Measurements from ENCODE around the gene NUP85. TPM values are rescaled to one million over a fixed set of nuclear protein-coding genes. Genes with fewer than 3 reads are reported as not detected.
"Not testable (repeated sequence)": the region's sequence is repeated elsewhere in the genome, so short reads cannot be mapped to it uniquely, and the experiment has no call there.

The NUP85 gene, protein sequence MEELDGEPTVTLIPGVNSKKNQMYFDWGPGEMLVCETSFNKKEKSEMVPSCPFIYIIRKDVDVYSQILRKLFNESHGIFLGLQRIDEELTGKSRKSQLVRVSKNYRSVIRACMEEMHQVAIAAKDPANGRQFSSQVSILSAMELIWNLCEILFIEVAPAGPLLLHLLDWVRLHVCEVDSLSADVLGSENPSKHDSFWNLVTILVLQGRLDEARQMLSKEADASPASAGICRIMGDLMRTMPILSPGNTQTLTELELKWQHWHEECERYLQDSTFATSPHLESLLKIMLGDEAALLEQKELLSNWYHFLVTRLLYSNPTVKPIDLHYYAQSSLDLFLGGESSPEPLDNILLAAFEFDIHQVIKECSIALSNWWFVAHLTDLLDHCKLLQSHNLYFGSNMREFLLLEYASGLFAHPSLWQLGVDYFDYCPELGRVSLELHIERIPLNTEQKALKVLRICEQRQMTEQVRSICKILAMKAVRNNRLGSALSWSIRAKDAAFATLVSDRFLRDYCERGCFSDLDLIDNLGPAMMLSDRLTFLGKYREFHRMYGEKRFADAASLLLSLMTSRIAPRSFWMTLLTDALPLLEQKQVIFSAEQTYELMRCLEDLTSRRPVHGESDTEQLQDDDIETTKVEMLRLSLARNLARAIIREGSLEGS
- 55.6 and 59.1 TPM in 2 replicates for total RNA-seq (2014; rRNA removed; shearing (Covaris generic))

DNA sequence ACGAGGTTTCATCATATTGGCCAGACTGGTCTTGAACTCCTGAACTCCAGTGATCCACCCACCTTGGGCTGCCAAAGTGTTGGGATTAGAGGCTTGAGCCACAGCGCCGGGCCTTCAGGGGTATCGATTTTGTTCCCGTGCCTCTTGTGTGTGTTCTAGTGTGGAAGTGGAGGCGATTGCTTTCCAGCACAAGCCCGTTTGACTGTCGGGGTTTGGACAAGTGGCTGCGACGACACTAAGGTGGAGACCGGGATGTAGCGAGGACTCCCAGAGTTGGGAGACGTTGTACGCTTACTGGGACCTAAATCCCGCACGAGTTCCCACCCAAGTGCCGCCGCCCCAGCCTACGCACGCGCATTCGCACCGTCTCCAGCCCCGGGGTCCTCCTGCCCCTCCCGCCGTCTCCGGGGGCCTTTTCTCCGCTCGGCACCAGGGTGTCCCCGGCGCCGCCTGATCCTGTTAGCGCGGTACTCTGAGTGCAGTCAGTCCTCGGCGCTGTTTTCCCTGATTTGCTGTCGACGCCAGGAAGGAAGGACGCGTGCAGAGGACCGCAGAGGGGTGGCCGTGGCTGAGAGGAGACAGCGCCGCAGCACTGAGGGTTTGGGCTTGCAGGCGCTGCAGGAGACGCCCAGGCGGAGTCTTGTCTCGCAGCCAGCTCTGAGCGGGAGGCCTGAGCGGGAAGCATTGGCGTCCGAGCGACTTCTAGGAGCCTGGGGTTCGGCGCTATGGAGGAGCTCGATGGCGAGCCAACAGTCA, at the start of gene NUP85:
TSS of gene NUP85 (plus strand) at position 643 of the 756 bp plus-strand sequence. CDS start at position 726, 83 bp downstream.
- DNase-seq (ENCODE audit: low spot score): peak; percentile 93

DNA sequence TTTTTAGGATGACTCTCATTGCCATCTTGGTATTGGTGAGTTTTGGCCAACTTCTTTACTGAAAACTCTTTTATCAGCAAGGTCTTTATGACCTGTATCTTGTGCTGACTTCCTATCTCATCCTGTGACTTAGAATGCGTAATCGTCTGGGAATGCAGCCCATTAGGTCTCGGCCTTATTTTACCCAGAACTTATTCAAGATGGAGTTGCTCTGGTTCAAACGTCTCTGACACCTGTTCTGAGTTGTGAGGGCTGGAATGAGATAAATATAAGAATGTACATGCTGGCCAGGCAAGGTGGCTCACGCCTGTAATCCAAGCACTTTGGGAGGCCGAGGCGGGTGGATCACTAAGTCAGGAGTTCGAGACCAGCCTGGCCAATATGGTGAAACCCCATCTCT, 47.0 kb upstream of the NUP85 start:
- peak; percentile 73 for DNase-seq (ENCODE audit: low spot score)

DNA sequence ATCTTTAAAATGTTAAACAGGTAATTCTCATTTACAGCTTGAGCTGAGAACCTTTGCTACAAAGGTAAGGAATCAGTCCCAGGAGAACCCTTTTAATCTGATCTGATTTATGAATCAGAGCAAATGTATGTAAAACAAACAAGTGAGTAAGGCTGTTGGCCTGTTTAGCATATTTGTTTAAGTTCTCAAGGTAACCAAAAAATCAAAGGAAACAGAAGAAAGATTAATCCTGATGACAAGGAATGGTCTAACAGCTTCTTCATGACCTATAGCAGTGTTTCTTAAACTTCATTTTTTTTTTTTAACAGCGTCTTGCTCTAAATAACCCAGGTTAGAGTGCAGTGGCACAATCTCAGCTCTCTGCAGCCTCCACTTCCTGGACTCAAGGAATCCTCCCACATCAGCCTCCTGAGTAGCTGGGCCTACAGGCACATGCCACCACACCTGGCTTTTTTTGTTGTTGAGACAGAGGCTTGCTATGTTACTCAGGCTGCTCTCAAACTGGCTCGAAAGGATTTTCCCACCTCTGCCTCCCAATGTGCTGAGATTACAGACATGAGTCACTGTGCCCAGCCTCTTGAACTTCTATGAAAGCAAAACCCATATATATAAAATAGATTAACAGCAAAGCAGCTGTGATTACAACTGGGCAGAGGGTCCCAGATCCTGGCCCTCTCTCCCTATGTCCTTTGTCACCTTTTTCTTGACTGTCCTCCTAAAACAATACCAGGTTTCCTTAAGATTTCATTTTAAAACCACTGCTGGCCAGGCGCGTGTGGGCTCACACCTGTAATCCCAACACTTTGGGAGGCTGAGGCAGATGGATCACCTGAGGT, 46.1 kb upstream of the NUP85 start:
- DNase-seq (ENCODE audit: low spot score): peak; percentile 80

DNA sequence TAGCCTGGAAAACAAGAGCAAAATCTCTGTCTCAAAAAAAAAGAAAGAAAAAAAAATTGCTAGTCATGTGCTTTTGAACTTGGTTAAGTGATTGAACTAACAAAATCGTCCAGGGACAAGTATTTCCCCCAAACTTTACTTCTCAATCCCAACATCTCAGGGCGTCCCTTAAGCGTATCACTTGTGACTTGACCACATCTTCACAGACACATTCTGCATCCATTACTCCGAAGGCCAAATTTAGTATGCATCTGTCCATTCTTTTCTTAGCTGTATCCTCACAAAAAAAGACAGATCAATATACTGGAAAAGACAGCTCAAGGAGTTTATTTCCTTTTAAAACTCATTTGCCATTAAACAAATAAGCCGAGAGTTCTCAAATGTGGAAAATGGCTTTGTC, 45.3 kb upstream of the NUP85 start:
- no peak for DNase-seq (ENCODE audit: low spot score)

DNA sequence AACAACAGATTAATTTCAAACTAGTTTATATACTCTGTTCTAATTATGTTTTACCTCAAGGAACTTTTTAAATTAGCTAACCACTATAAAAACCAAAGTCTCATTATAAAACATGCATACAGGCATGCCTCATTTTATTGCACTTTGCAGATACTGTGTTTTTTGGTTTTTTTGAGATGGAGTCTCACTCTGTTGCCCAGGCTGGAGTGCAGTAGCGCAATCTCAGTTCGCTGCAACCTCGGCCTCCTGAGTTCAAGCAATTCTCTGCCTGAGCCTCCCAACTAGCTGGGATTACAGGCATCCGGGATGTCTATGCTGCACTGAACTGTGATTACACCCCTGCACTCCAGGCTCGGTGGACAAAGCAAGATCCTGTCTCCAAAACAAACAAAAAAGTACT, 42.4 kb upstream of the NUP85 start:
- DNase-seq (ENCODE audit: low spot score): no peak

DNA sequence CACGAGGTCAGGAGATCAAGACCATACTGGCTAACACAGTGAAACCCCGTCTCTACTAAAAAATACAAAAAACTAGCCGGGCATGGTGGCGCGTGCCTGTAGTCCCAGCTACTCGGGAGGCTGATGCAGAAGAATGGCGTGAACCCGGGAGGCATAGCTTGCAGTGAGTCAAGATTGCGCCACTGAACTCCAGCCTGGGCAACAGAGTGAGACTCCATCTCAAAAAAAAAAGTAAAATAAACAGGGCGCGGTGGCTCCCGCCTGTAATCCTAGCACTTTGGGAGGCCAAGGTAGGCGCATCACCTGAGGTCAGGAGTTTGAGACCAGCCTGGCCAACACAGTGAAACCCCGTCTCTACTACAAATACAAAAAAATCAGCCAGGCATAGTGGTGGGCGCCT, 40.9 kb upstream of the NUP85 start:
- DNase-seq (ENCODE audit: low spot score): not testable (repeated sequence)

DNA sequence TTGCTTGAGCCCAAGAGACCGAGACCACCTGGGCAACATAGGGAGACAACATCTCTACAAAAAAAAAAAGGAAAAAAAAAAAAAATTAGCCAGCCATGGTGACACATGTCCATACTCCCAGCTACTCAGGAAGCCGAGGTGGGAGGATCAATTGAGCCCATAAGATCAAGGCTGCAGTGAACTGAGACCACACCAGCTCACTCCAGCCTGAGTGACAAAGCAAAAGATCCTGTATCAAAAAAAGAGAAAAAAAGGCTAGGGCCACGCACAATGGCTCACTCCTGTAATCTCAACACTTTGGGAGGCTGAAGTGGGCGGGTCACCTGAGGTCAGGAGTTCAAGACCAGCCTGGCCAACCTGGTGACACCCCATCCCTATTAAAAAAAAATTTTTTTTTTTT, 36.5 kb upstream of the NUP85 start:
- no peak for DNase-seq (ENCODE audit: low spot score)

DNA sequence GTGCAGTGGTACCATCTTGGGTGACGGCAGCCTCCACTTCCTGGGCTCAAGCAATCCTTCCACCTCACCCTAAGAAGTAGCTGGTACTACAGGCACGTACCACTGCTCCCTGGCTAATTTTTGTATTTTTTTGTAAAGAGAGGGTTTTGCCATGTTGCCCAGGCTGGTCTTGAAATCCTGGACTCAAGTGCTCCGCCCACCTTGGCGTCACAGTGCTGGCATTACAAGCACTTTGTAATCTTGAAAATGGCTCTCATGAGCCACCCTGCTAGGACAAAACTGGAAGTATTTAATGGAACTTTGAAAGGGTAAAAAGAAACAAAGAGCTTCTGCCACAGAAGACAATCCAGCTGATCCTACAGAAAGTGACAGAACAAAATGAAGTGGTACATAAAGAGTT, 32.0 kb upstream of the NUP85 start:
- DNase-seq (ENCODE audit: low spot score): no peak

DNA sequence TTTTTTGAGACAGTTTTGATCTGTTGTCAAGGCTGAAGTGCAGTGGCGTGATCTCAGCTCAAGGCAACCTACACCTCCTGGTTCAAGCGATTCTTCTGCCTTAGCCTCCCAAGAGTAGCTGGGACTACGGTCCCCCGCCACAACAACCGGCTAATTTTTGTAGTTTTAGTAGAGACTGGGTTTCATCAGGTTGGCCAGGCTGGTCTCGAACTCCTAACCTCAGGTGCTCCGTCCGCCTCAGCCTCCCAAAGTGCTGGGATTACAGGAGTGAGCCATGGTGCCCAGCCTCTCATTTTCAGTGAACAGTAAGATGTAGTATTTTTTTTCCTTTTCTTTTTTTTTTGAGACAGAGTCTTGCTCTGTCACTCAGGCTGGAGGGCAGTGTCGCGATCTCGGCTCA, 30.5 kb upstream of the NUP85 start:
- no peak for DNase-seq (ENCODE audit: low spot score)

DNA sequence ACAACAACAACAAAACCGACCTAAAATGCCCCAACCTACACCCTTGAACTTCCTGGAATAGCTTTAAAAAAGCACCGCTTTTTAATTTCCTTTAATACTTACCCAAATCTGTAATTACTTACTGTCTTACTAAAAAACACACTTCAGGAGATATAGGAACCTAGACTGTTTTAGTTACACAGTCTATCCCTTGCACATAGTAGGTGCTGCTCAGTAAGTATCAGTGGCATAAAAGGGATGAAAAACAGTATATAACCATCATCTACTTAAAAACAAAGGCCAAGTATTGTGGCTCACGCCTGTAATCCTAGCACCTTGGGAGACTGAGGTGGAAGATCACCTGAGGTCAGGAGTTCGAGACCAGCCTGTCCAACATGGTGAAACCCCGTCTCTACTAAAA, 28.9 kb upstream of the NUP85 start:
- no peak for DNase-seq (ENCODE audit: low spot score)

DNA sequence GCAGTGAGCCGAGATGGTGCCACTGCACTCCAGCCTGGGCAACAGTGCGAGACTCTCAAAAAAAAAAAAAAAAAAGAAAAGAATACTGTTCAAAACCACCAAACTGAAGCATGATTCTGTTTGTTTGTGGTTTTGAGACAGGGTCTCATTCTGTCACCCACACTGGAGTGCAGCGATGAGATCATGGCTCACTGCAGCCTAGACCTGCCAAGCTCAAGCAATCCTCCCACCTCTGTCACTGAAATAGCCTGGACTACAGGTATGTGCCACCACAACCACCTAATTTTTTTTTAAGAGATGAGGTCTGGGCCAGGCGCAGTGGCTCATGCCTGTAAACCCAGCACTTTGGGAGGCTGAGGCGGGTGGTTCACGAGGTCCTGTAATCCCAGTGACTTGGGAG, 27.0 kb upstream of the NUP85 start:
- no peak for DNase-seq (ENCODE audit: low spot score)

DNA sequence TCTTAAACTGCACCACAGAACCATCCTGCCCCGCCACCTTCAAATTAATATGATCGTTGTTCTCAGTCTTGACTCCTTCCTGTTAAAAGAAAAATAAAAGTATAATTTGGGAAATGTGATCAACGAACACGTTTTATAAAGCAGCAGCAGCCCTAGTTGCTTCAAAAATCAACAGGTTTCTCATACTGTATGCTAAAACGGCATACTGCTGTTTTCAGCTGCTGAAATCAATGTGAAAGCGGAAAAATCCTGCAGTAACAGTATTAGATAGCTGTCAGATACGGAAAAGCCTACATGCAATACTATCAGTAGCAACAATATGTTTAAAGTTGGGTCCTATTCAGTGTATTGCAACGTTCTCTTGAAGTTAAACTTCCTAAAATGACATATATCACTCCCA, 24.4 kb upstream of the NUP85 start:
- no peak for DNase-seq (ENCODE audit: low spot score)

DNA sequence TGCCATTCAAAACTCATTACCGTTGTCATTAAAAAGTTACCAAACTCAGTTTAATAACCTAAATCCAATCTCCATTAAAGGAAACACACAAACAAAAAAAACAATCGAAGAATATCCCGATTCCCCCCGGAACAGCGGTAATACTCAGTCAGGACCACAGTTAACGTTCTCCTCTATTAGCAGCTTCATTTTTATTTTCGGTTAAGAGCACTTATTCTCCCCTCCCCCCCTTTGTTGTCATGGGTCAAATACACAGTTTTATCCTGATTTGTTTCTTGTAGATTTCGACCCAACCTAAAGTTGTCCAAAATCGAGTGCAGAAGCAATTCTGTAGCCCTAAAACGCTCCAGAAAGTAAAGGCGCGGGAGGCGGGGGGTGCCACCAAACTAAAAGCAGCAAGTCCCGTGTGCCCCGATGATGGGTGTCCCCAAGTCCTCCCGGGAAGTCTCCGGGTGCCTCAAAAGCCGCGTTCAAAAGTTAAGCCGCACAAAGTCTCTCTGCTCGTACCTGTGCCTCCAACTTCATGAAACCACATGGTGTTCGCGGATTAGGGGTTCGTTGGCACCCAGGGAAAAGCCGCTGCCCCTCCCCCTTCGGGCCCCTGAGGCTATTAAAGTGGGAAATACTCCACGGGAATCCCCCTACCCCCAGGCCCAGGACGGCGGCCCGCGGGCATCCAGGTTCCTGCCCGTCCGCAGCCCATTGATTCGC, 23.7 kb upstream of the NUP85 start:
- no peak for DNase-seq (ENCODE audit: low spot score)

DNA sequence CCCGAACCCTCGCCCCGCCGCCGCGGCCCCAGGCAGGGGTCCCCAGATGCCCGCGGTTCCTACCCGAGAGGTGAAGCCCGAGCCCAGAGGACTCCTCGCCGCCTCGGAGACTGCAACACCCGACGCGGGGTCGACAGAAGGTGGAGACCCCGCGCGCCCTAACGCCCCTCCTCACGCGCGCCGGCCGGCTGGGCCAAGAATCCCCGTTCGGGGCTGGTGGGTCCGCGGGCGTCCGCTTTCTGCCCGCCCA, 23.2 kb upstream of the NUP85 start:
- DNase-seq (ENCODE audit: low spot score): no peak

DNA sequence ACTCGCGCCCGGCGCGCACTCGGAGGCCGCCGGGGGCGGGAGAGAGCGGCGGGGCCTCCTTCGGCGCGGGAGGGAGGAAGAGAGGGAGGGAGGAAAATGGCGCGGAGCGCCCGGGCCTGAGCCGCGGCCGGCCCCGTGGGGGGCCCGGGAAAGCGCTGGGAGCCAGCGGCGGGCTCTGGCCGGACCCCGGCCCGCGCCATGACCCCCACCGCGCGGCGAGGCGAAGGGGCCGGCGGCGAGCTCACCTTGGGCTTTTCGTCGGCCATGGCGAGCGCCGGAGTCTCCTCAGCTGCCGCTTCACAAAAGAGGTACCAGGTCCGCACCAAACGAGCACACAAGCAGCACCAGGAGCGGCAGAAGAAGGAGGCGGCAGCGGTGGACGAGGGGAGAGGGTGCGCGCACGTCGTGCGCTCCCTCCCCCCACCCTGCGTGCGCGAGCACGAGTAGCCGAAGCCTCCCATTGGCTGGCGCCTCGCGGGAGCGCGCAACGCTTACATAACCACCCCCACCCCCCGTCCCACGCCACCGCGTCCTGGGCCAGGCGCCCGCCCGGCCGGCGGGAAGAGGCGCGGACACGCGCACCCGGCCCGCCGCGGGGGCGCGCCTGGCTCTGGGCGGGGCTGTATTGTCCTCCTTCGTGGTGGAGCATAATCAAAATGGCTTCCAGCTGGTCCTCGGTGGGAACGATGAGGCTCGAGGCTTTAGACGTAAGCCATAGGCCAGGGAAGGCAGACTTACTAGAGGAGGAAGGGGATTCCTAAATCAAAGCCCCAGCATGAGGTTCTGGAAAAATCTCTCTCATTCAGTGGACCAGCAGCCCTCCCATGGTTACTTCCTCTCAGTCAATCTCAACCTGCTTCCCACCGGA, 22.7 kb upstream of the NUP85 start, which contains the start of gene SUMO2:
TSS of gene SUMO2 (minus strand) at position 391 of the 868 bp plus-strand sequence. CDS start at position 266, 125 bp downstream.
- peak; percentile 89 for DNase-seq (ENCODE audit: low spot score)

DNA sequence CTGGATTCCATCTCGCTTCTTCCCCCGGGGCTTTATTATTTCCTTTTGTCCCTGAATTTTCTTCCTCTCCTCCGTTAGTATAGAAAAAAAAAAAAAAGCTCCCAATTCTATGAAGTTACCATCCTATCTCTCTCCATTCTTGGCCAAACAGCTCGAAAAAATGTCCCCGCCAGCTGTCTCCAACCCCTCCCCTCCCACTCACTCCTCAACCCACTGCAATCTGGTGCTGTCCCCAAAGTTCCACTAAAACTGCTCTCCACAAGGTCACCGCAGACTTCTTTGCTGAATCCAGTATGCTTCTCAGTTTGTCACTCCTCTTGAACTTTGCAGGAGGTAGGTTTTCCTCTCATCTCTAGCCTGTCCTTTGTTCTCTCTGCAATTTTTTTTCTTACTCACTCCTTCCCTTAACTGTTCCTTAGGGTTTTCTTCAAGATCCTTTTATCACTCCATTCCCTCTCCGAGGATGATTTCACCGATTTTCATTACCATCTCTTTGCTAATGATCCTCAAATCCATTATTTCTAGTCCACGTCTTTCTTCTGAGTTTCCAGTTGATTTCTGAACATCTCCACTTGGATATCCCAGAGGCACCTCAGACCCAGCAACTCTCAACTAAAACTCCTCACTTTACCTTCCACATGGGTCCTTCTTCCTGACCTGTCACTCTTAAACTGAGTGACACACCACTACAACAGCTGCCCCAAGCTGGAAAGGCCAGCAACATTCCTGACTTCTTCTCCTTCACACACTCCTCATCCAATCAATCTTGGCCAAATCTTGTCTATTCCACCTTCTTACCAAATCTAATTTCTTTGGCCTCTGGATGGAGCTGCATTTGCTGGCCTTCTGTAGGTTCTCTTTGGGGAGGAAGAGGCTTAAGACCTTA, 21.2 kb upstream of the NUP85 start:
- DNase-seq (ENCODE audit: low spot score): no peak

DNA sequence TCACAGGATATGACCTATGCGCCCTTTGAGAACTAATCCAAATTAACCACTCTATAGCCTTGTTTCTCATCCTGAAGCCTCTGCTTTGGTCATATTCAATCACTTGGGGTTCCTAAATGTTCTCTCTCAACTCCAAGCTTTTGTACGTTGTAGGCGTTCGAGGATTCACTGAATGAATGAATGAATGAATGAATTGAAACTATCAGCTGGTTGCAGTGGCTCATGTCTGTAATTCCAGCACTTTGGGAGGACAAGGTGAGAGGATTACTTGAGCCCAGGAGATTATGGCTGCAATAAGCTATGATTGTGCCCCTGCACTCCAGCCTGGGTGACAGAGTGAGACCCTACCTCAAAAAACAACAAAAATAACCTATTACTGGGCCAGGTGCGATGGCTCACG, 16.9 kb upstream of the NUP85 start:
- no peak for DNase-seq (ENCODE audit: low spot score)

DNA sequence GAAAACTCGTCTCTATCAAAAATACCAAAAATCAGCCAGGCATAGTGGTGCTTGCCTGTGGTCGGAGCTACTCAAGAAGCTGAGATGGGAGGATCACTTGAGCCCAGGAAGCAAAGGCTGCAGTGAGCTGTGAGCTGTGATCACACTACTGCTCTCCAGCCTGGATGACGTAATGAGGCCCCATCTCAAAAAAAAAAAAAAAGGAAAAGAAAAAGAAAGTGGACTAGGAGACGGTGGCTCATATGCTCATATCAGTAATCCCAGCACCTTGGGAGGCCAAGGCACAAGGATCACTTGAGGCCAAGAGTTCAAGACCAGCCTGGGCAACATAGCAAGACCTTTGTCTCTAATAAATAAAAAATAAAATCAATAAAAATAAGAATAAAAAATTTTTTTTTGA, 13.9 kb upstream of the NUP85 start:
- DNase-seq (ENCODE audit: low spot score): no peak

DNA sequence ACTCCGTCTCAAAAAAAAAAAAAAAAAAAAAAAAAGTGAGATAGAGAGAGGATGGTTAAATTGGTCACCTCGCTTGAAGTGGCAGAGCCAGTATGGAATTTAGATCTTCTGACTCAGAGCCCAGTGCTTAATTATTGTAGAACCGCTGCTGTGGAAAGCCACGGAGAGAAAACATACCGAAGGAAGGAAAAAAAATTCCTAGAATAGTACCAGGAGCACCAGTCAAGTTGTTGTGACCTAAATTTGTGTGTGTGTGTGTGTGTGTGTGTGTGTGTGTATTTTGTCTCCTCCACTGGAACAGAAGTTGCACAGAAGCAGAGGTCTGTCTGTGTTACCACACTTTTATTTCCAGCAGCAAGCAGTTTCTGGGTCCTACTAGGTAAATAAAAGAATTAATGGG, 10.6 kb upstream of the NUP85 start:
- peak; percentile 87 for DNase-seq (ENCODE audit: low spot score)

Measured in A172 (cell line).